GM21825 (cell line): Measurements from ENCODE around the gene UMODL1.

Experiments used
- ATAC-seq: cut with Tn5 transposase; IDR thresholded peaks from one replicate; pipeline ENCODE4 v1.9.1; 2021; ENCODE audit warnings: mild to moderate bottlenecking, moderate library complexity; ENCODE audit not compliant: unreplicated experiment

UMODL1 gene

GRCh38 chr21:42079008-42079938 is 8.2 kb downstream of the UMODL1 start:
- ATAC-seq = no peak

DNA sequence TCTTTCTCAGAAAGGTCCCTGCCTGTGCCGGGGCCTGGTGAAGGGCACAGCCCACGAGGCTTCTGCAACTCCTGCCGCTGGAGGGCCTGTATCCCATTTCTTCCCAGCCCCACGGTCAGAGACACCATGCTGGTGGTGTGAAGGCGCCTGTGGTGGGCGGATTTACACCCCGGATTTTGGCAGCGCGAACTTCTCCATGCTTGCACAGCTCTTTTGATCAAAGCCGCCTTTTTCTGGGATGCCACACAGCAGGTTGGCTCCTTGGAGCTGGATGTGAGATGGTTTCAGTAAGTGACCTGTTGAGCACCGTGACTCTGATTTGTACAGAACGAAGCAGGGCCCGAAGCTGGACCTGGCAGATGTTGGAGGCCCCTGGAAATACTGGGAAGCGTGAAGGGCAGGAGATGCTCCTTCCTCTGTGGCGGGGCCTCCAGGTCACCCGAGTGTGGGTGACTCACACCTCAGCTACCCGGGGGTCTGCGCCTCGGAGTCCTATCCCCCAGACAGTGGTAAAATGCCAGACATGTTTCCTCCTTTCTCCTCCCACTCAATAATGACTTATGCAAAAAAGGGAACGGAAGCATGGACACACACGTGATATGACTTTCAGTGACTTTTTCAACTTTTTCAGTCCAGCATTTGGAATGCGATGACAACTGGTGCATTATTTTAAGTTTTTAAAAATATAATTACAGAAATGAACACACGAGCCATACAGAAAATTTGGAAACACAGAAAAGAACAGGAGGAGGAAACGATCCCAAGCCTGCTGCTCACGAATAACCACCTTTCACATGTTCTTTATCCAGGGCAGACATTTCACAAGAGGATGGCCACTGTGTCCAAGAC is 9.0 kb downstream of the UMODL1 start:
- ATAC-seq = no peak

GRCh38 chr21:42080788-42081083 is 9.6 kb downstream of the UMODL1 start:
- ATAC-seq = no peak

DNA sequence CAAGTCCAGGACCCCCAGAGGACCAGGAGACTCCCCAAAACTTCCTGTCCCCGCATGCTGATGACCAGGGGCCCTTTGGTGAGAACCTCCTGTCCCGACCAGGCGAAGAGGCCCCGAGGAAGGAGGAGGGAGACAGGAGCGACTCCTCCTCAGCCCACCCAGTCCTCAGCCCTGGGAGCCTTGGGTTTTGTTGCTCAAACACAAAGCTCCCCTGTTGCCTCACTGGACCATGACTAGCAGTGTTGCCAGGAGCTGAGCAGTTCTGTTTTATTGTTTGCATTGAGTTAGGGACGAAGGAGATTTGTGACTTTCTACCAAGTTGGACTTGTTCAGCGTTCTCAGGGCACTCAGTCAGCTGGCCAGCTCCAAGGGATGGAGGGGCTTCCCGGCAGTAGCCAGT is 10.0 kb downstream of the UMODL1 start:
- ATAC-seq = no peak

- no peak for ATAC-seq
Observed at GRCh38 chr21:42081931-42082381, 10.8 kb downstream of the UMODL1 start.

DNA sequence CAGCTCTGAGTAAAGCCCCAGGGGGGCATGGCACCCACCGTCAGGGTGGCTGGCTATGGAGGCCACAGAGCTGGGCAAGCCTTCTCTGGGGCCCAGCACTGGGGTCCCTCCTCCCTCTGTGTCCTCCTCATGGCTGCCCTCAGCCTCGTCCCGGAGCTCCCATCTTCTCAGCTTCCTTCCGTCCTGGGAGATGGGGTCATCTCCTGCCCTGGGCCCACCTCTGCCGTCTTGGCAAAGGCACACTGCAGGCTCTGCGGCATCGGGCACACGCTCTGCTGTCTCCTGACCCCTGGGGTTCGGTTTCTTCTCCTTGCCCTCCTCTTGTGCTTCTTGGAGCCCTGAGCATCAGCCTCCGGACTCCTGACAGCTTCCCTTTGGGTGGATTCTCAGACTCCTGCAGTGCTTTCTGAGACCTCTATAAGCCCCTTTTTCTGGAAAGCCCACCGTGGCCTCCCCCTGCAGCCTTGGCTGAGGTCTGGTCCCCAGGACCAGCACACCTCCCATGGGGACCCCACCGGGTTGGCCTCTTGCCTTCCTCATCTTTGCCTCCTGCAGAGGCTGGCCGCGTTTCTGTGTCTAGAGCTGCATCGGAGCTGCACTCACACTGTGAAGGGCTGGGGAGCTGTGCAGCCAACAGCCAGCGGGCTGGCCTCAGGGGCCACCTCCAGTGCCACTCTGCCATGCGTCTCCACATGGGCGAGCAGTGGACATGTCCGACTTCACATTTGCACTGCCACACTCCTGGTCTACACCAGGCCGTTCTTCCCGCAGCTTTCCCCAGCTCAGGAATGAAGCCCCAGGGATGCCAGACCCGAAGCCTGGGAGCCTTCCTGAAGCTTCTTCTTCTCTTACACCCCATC is 11.6 kb downstream of the UMODL1 start:
- ATAC-seq = no peak

DNA sequence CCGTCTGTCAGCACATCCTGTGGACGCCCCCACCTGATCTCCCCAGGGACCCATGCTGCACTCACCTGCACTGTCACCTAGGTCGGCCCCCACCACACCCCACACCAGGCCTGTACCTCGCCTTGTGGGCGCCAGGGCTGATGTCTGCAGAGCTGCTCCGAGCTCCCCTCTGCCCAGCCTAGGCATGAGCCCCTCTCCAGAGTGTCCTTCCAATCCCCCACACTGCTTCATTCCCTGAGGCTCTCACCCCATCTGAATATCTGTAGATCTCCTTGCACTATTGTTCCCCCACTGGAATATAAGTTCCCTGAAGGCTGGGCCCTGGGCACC is 12.2 kb downstream of the UMODL1 start:
- no peak for ATAC-seq

DNA sequence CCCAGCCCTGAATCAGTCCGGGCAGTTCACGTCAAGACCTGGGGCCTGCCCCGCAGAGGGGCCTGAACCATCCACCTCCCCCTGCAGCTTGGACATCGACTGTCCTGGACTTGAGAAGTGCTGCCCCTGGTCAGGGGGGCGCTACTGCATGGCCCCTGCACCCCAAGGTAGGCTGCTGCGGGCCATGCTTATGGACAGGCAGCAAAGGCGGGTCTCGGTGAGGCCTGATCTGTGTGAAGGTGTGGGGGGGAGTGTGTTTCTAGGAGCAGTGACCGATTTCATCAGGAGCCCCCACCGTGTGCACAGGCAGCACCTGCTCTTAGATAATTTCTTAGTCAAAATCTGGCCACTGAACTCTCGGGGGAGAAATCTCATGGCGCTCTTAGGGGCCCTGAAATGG is 13.0 kb downstream of the UMODL1 start:
- no peak for ATAC-seq

GRCh38 chr21:42085246-42086077 is 14.3 kb downstream of the UMODL1 start:
- ATAC-seq = no peak

GRCh38 chr21:42086969-42087368 is 15.9 kb downstream of the UMODL1 start:
- no peak for ATAC-seq

DNA sequence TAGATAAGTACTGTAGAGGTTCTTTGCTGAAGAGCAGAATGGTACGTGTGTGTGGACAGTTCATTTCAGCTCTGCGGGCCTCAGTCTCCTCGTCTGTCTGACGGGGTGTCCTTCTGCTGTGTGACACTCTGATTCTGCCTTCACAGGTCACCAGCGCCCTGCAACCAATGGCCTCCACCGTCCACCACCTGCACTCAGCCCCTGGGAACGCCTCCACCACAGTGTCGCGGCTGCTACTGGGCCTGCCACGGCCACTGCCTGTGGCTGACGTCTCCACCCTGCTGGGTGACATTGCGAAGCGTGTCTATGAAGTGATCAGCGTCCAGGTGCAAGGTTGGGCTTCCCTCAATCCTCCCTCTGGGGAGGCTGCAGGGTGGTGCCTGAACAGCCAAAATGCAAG is 17.0 kb downstream of the UMODL1 start:
- ATAC-seq = no peak

- no peak for ATAC-seq
Observed at GRCh38 chr21:42088658-42089057, 17.5 kb downstream of the UMODL1 start.

DNA sequence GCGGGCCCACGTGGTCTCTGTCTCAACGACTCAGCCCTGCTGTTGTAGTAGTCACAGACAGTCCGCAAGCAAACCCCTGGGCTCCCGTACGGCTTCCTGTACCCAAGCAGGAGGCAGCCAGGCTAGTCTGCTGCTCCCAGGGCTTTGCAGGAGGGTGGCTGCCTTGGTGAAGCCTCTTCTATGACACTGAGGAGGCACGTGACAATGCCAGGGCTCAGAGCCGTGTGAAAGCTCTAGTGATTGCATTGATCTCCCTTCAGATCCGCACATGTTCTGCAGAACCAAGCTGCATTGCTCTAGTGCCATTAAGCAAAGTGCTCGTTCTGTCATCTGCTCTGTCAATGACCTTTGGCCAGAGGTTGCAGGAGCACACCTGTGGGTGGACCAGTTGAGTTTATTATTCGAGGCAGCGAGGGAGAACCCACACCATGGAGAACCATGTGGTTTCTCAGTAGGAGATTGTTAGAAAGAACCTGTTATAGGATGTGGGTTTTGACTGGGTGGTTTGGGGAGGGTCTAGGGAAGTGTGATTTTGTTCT is 18.0 kb downstream of the UMODL1 start:
- no peak for ATAC-seq

GRCh38 chr21:42089665-42090310 is 18.7 kb downstream of the UMODL1 start:
- ATAC-seq = no peak

- ATAC-seq = no peak
Observed at GRCh38 chr21:42091899-42092508, 20.9 kb downstream of the UMODL1 start.

- ATAC-seq = no peak
Observed at GRCh38 chr21:42092771-42093170, 21.7 kb downstream of the UMODL1 start.

GRCh38 chr21:42093186-42093585 is 22.1 kb downstream of the UMODL1 start:
- no peak for ATAC-seq

GRCh38 chr21:42093991-42094421 is 22.9 kb downstream of the UMODL1 start:
- ATAC-seq = no peak

- ATAC-seq = no peak
Observed at GRCh38 chr21:42094811-42095210, 23.7 kb downstream of the UMODL1 start.
